ENCODE data around the gene JAZF1. TPM values are rescaled to one million over a fixed set of nuclear protein-coding genes. Genes with fewer than 3 reads are reported as not detected.

The JAZF1 gene
- total RNA-seq, 1 experiment from 2014 or later, result 4.0 TPM

GRCh38 chr7:28093623-28094232 lies 86.9 kb downstream of the JAZF1 start:
- in situ Hi-C loops (cut with HindIII; ENCODE audit: low pct_unique_long_range_greater_than_20kb, low sequenced_read_pairs), result no loop called here
- peak; percentile 53 for DNase-seq (ENCODE audit: low read depth)

- no peak for DNase-seq (ENCODE audit: low read depth)
- in situ Hi-C loops (cut with HindIII; ENCODE audit: low pct_unique_long_range_greater_than_20kb, low sequenced_read_pairs), result no loop called here
Observed at GRCh38 chr7:28091190-28091589, 89.4 kb downstream of the JAZF1 start.

- no peak for DNase-seq (ENCODE audit: low read depth)
- in situ Hi-C loops (cut with HindIII; ENCODE audit: low pct_unique_long_range_greater_than_20kb, low sequenced_read_pairs), result no loop called here
Observed at GRCh38 chr7:28088901-28089714, 91.5 kb downstream of the JAZF1 start.

DNA sequence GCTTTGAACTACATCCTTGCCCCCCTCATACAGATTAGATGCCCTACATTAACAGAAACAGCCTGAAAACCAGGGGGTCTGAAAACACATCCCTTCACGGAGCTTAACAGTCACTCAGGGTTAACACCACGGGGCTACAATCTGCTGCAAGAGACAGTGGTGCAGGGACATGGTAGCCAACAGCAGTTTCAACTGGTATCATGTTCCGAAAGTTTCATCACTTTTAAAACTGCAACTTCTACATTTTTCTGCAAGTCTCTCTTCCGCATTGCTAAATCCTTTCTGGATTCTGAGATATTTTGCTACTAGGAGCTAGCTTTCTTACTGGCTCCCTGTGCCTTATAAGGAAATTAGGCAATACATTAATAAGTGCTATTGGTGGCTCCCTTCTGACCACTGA lies 92.6 kb downstream of the JAZF1 start:
- no peak for DNase-seq (ENCODE audit: low read depth)
- in situ Hi-C loops (cut with HindIII; ENCODE audit: low pct_unique_long_range_greater_than_20kb, low sequenced_read_pairs), result no loop called here

DNA sequence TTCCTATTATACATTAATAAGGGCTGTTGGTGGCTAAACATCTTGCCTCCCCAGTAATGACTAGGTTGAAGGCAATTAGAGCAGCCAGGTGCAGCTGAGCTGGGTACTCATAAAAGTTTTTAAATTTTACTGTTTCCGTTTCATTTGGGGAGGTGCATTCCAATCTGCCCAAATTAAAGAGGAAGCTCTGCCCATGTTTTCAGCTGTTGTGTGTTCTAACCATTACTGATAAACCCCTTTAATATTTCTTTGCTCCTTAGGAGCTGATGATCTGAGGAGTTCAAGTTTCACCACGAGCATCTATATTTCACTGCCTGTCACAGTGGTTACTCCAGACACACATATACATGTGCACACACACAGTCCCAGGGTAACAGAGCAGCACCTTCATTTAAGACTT lies 94.4 kb downstream of the JAZF1 start:
- no peak for DNase-seq (ENCODE audit: low read depth)
- in situ Hi-C loops (cut with HindIII; ENCODE audit: low pct_unique_long_range_greater_than_20kb, low sequenced_read_pairs), result no loop called here

GRCh38 chr7:28083998-28084985 lies 96.3 kb downstream of the JAZF1 start:
- no peak for DNase-seq (ENCODE audit: low read depth)
- in situ Hi-C loops (cut with HindIII; ENCODE audit: low pct_unique_long_range_greater_than_20kb, low sequenced_read_pairs), result no loop called here

GRCh38 chr7:28083164-28083997 lies 97.2 kb downstream of the JAZF1 start:
- in situ Hi-C loops (cut with HindIII; ENCODE audit: low pct_unique_long_range_greater_than_20kb, low sequenced_read_pairs), result no loop called here
- DNase-seq (ENCODE audit: low read depth), result no peak

- in situ Hi-C loops (cut with HindIII; ENCODE audit: low pct_unique_long_range_greater_than_20kb, low sequenced_read_pairs), result no loop called here
- DNase-seq (ENCODE audit: low read depth), result no peak
Observed at GRCh38 chr7:28082071-28082470, 98.5 kb downstream of the JAZF1 start.

GRCh38 chr7:28081016-28081415 lies 99.6 kb downstream of the JAZF1 start:
- no peak for DNase-seq (ENCODE audit: low read depth)
- in situ Hi-C loops (cut with HindIII; ENCODE audit: low pct_unique_long_range_greater_than_20kb, low sequenced_read_pairs), result no loop called here

DNA sequence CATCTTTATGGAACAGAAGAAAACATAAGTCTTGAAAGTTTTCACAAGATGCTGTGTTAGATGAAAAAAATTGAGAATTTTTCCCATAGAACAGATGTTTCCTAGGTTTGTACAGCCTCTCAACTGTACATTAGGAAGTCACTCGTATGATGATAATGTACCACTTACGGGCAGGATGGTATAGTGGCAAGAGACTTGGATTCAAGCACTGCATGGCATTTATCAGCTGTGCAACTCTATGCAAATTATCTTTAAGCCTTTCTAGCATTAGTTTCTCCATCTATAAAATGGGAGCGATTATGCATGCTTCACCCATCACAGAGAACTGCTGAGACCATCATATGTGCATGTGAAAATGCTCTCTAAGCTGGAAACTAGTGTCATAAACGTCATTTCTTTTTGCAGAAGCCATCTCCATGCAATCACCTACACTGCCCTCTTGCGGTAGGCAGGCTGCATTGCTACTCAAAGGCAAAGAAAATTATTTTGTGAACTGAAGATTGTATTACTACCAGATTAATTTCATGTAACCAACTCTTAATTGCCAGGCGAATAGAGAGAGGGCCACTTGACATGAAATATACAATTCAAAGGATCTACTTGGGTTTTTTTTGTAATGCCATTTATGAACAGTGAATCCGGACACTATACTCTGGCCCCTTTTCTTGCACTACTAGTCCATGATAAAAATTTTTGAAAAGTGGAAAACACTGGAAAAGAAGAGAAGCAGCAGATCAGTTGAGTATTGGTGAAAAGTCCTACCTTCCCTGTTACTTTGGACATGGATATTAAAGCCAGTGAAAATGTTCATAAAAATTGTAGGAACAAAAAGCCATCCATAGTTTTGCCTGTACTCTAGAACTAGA lies 102.3 kb downstream of the JAZF1 start:
- in situ Hi-C loops (cut with HindIII; ENCODE audit: low pct_unique_long_range_greater_than_20kb, low sequenced_read_pairs), result no loop called here
- peak; percentile 31 for DNase-seq (ENCODE audit: low read depth)

GRCh38 chr7:28077616-28078015 lies 103.0 kb downstream of the JAZF1 start:
- no peak for DNase-seq (ENCODE audit: low read depth)
- in situ Hi-C loops (cut with HindIII; ENCODE audit: low pct_unique_long_range_greater_than_20kb, low sequenced_read_pairs), result no loop called here

DNA sequence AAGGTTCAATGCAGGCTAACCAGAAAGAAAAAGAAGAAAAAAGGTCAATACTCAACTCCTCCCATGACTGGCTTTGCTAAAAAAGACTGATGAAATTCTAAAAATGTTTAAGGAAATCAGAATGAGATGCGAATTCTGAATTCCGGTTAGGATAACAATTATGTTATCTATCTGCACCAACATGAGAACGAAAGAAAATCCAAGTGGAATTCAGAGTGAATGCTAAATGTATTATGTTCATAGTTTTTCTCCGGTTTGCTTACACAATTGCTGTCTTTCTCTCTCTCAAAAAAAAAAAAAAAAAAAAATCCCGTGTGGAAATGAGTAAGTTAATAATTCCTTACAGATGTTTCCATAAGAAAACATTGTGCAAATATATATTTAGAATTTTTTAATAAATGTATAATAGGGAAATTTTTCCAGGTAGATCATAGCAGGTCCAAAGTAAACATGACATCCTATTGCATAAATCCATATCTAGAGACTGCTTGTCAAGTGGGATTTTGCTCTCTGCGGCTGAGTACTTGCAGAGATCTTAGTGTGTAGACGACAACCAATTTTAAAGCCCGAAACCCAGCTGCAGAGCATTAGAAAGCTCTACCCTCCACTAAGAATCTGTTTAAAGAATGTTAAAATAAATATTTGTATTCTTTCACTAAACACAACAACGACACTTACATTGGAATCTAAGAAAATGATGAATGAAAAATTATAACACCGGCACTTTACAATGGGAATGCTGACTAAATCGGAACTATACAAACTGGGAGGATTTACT lies 104.0 kb downstream of the JAZF1 start:
- DNase-seq (ENCODE audit: low read depth), result no peak
- in situ Hi-C loops (cut with HindIII; ENCODE audit: low pct_unique_long_range_greater_than_20kb, low sequenced_read_pairs), result no loop called here

DNA sequence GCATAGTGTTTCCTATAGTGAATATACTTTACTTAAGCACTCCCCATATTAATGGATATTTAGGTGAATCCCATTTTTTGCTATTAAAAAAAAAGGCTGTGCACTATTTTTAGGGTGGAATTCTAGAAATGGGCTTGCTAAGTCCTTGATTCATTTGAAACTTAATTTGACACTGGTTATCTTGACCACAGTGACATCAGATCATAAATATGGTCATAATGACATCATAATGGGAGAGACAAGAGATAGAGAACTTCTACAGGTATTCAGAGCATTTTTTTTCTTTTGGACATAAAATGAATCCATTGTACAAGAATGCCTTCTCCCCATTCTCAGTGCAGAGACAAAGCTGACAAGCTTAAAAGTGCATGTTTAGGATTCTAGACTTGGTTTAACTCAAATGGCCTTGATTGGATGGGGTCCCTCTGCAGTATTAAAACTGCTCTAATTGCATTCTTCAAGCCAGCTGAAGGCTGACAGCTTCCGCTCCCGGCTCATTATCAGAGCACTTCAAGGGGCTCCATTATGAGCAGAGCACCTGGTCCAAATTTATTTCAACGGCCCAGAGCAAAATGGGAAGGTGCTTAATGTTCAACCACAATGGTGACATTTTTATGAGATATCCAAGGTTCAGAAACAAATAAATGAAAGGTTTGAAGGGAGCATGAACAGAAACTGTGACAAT lies 104.8 kb downstream of the JAZF1 start:
- no peak for DNase-seq (ENCODE audit: low read depth)
- in situ Hi-C loops (cut with HindIII; ENCODE audit: low pct_unique_long_range_greater_than_20kb, low sequenced_read_pairs), result no loop called here

DNA sequence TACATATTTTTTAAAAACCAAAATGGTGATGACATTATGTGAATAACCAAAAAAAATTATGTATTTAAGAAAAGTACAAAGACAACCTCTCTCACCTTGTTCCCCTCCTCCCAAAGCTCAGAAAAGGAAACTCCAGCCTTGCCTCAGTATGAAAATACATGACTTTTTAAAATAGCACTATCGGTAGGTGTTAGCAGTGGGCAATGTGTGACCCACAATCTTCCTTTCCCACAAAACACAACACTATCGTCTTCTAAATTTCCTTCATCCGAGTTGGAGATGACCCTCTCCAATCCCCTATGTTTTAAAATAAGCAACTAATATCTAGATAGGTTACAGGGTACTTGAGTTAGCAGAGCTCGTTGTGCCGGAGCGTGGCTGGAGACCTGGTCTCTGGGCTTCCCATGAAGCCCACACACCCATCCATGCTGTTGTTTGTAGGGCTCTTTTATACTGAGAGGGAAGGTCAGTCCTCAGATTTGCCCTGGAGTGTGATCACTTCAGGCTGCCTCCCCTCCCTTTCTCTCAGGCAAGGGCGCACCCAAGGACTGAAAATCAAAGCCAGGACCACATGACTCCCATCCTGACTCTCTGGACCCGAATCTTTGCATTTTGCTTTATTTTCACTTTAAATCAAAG lies 107.6 kb downstream of the JAZF1 start:
- DNase-seq (ENCODE audit: low read depth), result no peak
- in situ Hi-C loops (cut with HindIII; ENCODE audit: low pct_unique_long_range_greater_than_20kb, low sequenced_read_pairs), result no loop called here

DNA sequence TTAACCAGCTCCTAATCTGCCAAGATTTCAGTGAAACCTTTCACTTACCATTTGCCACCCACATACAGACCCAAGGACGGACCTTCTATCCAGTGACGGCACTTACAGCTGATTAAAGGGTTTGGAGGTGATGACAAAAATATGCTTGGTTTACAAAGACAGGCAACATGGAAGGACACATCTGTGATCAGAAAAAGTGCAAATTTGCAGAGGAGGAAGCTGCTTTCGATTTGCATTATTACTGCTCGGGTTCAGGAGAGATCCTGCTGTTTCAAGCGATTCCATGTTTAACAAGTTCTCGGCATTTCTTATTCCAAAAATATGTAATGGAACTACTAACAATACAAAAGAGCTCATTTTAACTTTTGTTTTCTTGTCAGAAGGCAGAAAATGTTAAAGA lies 109.0 kb downstream of the JAZF1 start:
- in situ Hi-C loops (cut with HindIII; ENCODE audit: low pct_unique_long_range_greater_than_20kb, low sequenced_read_pairs), result no loop called here

More for the DNA sequence above, 109.0 kb downstream of the JAZF1 start:
- DNase-seq (ENCODE audit: low read depth), result no peak
